ENCODE data around the gene GALNT17. TPM values are rescaled to one million over a fixed set of nuclear protein-coding genes. Genes with fewer than 3 reads are reported as not detected.
A peak's percentile ranks its signal among the peaks of the same experiment; 100 is the strongest.

The GALNT17 gene
- total RNA-seq, 1 donor from 2014 or later: 20.2 TPM

DNA sequence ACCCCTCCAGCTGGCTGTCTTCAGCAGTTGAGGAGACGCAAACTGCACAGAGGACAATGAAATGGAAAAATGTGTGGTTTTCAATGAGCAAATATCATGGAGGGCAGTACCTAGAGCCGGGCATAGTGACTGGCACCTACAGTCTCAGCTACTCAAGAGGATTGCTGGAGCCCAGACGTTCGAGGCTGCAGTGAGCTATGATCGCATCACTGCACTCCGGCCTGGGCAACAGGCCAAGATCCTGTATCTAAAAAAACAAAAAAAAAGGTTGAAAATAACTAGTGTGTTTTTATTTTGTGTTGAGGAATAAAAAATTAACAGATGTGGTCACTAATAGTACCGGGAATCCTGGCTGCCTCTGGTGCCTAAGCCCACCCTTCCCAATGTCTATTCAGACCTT is 345.5 kb downstream of the GALNT17 start:
- no peaks in the 10 kb centered on the region for H3K36me3 Mint-ChIP-seq
- H3K9me3 Mint-ChIP-seq: peaks cover 6% of the 10 kb centered on the region
- peaks cover 6% of the 10 kb centered on the region for H3K4me1 Mint-ChIP-seq (ENCODE audit: unreplicated experiment)
- no peak for DNase-seq (ENCODE audit: extremely low spot score, unreplicated experiment)
- no peaks in the 10 kb centered on the region for H3K27me3 Mint-ChIP-seq
- H3K4me3 Mint-ChIP-seq: no peak overlapping the region
- TF ChIP-seq, protein P1, sequence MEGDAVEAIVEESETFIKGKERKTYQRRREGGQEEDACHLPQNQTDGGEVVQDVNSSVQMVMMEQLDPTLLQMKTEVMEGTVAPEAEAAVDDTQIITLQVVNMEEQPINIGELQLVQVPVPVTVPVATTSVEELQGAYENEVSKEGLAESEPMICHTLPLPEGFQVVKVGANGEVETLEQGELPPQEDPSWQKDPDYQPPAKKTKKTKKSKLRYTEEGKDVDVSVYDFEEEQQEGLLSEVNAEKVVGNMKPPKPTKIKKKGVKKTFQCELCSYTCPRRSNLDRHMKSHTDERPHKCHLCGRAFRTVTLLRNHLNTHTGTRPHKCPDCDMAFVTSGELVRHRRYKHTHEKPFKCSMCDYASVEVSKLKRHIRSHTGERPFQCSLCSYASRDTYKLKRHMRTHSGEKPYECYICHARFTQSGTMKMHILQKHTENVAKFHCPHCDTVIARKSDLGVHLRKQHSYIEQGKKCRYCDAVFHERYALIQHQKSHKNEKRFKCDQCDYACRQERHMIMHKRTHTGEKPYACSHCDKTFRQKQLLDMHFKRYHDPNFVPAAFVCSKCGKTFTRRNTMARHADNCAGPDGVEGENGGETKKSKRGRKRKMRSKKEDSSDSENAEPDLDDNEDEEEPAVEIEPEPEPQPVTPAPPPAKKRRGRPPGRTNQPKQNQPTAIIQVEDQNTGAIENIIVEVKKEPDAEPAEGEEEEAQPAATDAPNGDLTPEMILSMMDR (conservative IDR thresholded peaks at IDR 0.05): no peak
- H3K27ac Mint-ChIP-seq: no peak overlapping the region

DNA sequence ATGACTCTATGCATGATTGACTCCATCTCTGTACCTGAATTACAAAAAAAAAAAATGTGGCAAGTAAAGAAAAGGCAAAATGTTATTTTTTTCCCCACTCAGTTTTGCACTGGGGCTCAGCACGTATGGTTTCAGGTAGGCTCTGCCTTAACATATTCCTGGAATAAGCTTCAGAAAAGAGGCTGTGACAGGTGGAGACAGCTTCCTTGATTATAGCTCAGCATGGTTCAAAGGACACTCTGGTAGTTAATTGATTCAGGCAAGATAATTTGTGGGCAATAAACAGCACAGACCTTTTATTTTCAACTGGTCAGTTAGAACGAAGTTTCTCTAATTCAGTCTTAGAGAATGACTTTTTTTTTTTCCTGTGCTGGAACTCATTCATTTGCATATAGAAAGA is 347.3 kb downstream of the GALNT17 start:
- H3K27me3 Mint-ChIP-seq: no peaks in the 10 kb centered on the region
- peaks cover 5% of the 10 kb centered on the region for H3K9me3 Mint-ChIP-seq
- no peak for DNase-seq (ENCODE audit: extremely low spot score, unreplicated experiment)
- H3K27ac Mint-ChIP-seq: no peak overlapping the region
- peaks cover 10% of the 10 kb centered on the region for H3K4me1 Mint-ChIP-seq (ENCODE audit: unreplicated experiment)
- no peaks in the 10 kb centered on the region for H3K36me3 Mint-ChIP-seq
- H3K4me3 Mint-ChIP-seq: no peak overlapping the region
- TF ChIP-seq, protein P1 (conservative IDR thresholded peaks at IDR 0.05): no peak

DNA sequence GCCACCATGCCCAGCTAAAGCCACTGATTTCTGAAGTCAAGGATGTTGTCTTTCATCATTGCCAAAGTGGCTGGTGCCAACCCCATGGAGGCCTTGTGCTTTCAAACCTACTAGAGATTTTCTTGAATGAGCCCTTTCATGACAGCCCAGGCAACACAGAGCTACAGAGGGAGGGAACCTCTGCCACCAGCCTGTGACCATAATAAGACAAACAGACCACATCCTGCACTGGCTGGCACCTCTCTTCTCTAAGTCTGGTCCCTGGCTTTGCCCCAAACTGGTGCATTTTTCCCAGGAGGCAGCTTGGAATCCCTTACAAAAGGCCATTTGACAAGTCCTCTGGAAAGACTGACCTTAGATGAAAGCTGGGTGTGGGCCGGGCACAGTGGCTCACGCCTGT is 348.8 kb downstream of the GALNT17 start:
- Mint-ChIP-seq H3K27me3 (no peaks in the 10 kb centered on the region), H3K9me3 (no peaks in the 10 kb centered on the region), H3K27ac (no peak overlapping the region), H3K4me3 (no peak overlapping the region), H3K4me1 (ENCODE audit: unreplicated experiment) (peaks cover 10% of the 10 kb centered on the region), H3K36me3 (no peaks in the 10 kb centered on the region)
- TF ChIP-seq, protein P1 (conservative IDR thresholded peaks at IDR 0.05): no peak
- no peak for DNase-seq (ENCODE audit: extremely low spot score, unreplicated experiment)

- Mint-ChIP-seq H3K36me3 (no peaks in the 10 kb centered on the region), H3K4me3 (no peak overlapping the region), H3K9me3 (no peaks in the 10 kb centered on the region), H3K27ac (peak overlapping the region; percentile 13), H3K4me1 (ENCODE audit: unreplicated experiment) (peaks cover 10% of the 10 kb centered on the region), H3K27me3 (no peaks in the 10 kb centered on the region)
- DNase-seq (ENCODE audit: extremely low spot score, unreplicated experiment): no peak
- TF ChIP-seq, protein P1 (conservative IDR thresholded peaks at IDR 0.05): no peak
Observed at GRCh38 chr7:71482284-71482683, 350.3 kb downstream of the GALNT17 start.

GRCh38 chr7:71484380-71484779 is 352.4 kb downstream of the GALNT17 start:
- peaks cover 6% of the 10 kb centered on the region for H3K4me1 Mint-ChIP-seq (ENCODE audit: unreplicated experiment)
- no peaks in the 10 kb centered on the region for H3K27me3 Mint-ChIP-seq

More at GRCh38 chr7:71484380-71484779, 352.4 kb downstream of the GALNT17 start:
- no peak overlapping the region for H3K4me3 Mint-ChIP-seq
- H3K27ac Mint-ChIP-seq: no peak overlapping the region
- TF ChIP-seq, protein P1 (conservative IDR thresholded peaks at IDR 0.05): no peak
- no peaks in the 10 kb centered on the region for H3K36me3 Mint-ChIP-seq
- no peaks in the 10 kb centered on the region for H3K9me3 Mint-ChIP-seq
- no peak for DNase-seq (ENCODE audit: extremely low spot score, unreplicated experiment)
